Endothelial cell of umbilical vein (primary cell): ENCODE data around the gene PLEKHH3. TPM values are rescaled to one million over a fixed set of nuclear protein-coding genes. Genes with fewer than 3 reads are reported as not detected.

ENCODE experiments used
- BruUV-seq: library from RNA; stranded (reverse); fragments of 400-500 nt; replicated peaks from 2 replicates; lab custom pipeline; 2021; lab: Mats Ljungman, UMichigan
- CTCF ChIA-PET: fragments of 300-600, 350-600 bp; sonication (Branson Sonifier 250); formaldehyde crosslinking; loops from one replicate; lab custom pipeline; 2021; ENCODE audit warnings: antibody characterized with exemption, inconsistent platforms; lab: Charles Lee
- POLR2A ChIA-PET: fragments of 300-600, 350-600 bp; sonication (Branson Sonifier 250); formaldehyde crosslinking; loops from one replicate; lab custom pipeline; 2021; ENCODE audit warnings: antibody characterized with exemption, inconsistent platforms; lab: Charles Lee
- DNase-seq: peaks from one replicate; pipeline ENCODE4 v3.0.0-alpha.2; 2011; ENCODE audit warnings: low read depth, low spot score
- FAIRE-seq: peaks from 2 replicates; lab custom pipeline; 2011; peaks lifted over from hg19 to GRCh38; lab: Jason Lieb, UNC
- H2AFZ ChIP-seq: 2 replicates; pipeline ENCODE4 v1.6.0; 2012; ENCODE audit warnings: low read depth, low read length, control low read depth, inconsistent platforms
- H3K27ac ChIP-seq: 2 replicates; pipeline ENCODE4 v1.5.1; 2011; ENCODE audit warnings: low read depth, mild to moderate bottlenecking, control low read depth, low read length, moderate library complexity; ENCODE audit not compliant: insufficient read depth
- H3K27me3 ChIP-seq, 2 experiments: 2 replicates each; pipeline versions ENCODE4 v1.6.0 to v1.6.1; 2011; ENCODE audit warnings: low read length in 2 of 2, mixed read lengths in 1 of 2; ENCODE audit not compliant: control insufficient read depth in 2 of 2, insufficient read depth in 2 of 2
- H3K36me3 ChIP-seq, 2 experiments: 2 replicates in 1 of 2; 3 replicates in 1 of 2; pipeline ENCODE4 v1.5.1; 2011; ENCODE audit warnings: low read length in 2 of 2, mild to moderate bottlenecking in 1 of 2, moderate library complexity in 1 of 2; ENCODE audit not compliant: control insufficient read depth in 2 of 2, insufficient read depth in 2 of 2; ENCODE audit errors: extremely low read depth in 1 of 2
- H3K4me1 ChIP-seq: 3 replicates; pipeline ENCODE4 v1.5.1; 2011; ENCODE audit warnings: mild to moderate bottlenecking, low read length; ENCODE audit not compliant: control insufficient read depth, insufficient read depth; ENCODE audit errors: extremely low read depth
- H3K4me2 ChIP-seq: 2 replicates; pipeline ENCODE4 v1.6.1; 2011; ENCODE audit warnings: low read length, control low read depth, mixed read lengths; ENCODE audit not compliant: insufficient read depth
- H3K4me3 ChIP-seq, 3 experiments: fragments of 200-600 bp in 1 of 3; sonication (generic), shearing (Covaris generic) in 1 of 3; replicated peaks in 1 of 3; 2 replicates each; pipeline ENCODE4 v1.5.1; 2011 to 2016; ENCODE audit warnings: control low read depth in 3 of 3, low read length in 3 of 3, mild to moderate bottlenecking in 2 of 3, inconsistent platforms in 1 of 3, low read depth in 1 of 3, moderate library complexity in 1 of 3; ENCODE audit not compliant: insufficient read depth in 1 of 3
- H3K79me2 ChIP-seq: 2 replicates; pipeline ENCODE4 v1.6.0; 2012; ENCODE audit warnings: low read length, inconsistent platforms; ENCODE audit not compliant: control insufficient read depth, insufficient read depth
- H3K9ac ChIP-seq: replicated peaks from 2 replicates; pipeline ENCODE3; 2011; ENCODE audit warnings: low read length, control low read depth; ENCODE audit not compliant: insufficient read depth; ENCODE audit errors: extremely low read depth
- H3K9me1 ChIP-seq: replicated peaks from 3 replicates; pipeline ENCODE4 v1.6.0; 2011; ENCODE audit warnings: mild to moderate bottlenecking, low read length; ENCODE audit not compliant: control insufficient read depth, insufficient read depth; ENCODE audit errors: extremely low read depth
- H3K9me3 ChIP-seq: replicated peaks from 2 replicates; pipeline ENCODE4 v1.5.1; 2012; ENCODE audit warnings: low read length, inconsistent platforms; ENCODE audit not compliant: control insufficient read depth, insufficient read depth
- H4K20me1 ChIP-seq: replicated peaks from 2 replicates; pipeline ENCODE3; 2011; ENCODE audit warnings: mild to moderate bottlenecking, low read length; ENCODE audit not compliant: control insufficient read depth, insufficient read depth; ENCODE audit errors: extremely low read depth
- EZH2 ChIP-seq: IDR thresholded peaks from 2 replicates; pipeline ENCODE4 v1.6.1; 2012; ENCODE audit warnings: borderline replicate concordance, low read depth, mild to moderate bottlenecking, moderate library complexity, low read length, inconsistent platforms; ENCODE audit not compliant: severe bottlenecking
- JUN ChIP-seq: IDR thresholded peaks from 2 replicates; pipeline ENCODE4 v1.6.1; 2011; ENCODE audit warnings: borderline replicate concordance, low read depth; ENCODE audit not compliant: insufficient read length, insufficient read depth
- MYC ChIP-seq: IDR thresholded peaks from one replicate; pipeline ENCODE4 v1.6.1; 2011; ENCODE audit warnings: mild to moderate bottlenecking, low read depth, low read length
- POLR2A ChIP-seq: IDR thresholded peaks from 2 replicates; pipeline ENCODE4 v1.6.1; 2012; ENCODE audit warnings: low read depth, mild to moderate bottlenecking, control low read depth, low read length
- POLR2AphosphoS5 ChIP-seq: IDR thresholded peaks from 2 replicates; pipeline ENCODE4 v1.6.1; 2012; ENCODE audit warnings: low read depth, mild to moderate bottlenecking, control low read depth, low read length, moderate library complexity; ENCODE audit not compliant: insufficient read depth
- dilution Hi-C: fragments of 300-500 bp; cut with MboI; formaldehyde crosslinking; loops from one replicate; pipeline ENCODE4 v1.15.0; 2019; ENCODE audit warnings: low sequenced_read_pairs; ENCODE audit not compliant: extremely low pct_ligation_motif_present
- intact Hi-C: fragments of 100-400 bp; cut with micrococcal nuclease; formaldehyde crosslinking; loops from one replicate; pipeline ENCODE4 v1.10.0; 2022
- polyA plus RNA-seq, 4 experiments: library from polyadenylated mRNA; depleted of rRNA in 3 of 4; stranded (reverse) in 3 of 4; unstranded in 1 of 4; fragments of >200 nt; gene quantifications; 2 replicates each; pipeline versions ENCODE4 v1.2.1 to v1.2.3, GENCODE V29; 2011 to 2012; ENCODE audit warnings: missing spikeins in 1 of 4
- total RNA-seq: library from RNA; stranded (reverse); gene quantifications from 2 replicates; pipeline ENCODE4 v1.2.3, GENCODE V29; 2021
- TF ChIP-seq, protein P1 (sequence below), 2 donors: IDR thresholded peaks; 1 replicate in 1 of 2; 2 replicates in 1 of 2; pipeline ENCODE4 v1.5.1; 2011; ENCODE audit warnings: low read length in 2 of 2, mild to moderate bottlenecking in 2 of 2, moderate library complexity in 2 of 2, control low read depth in 1 of 2, inconsistent platforms in 1 of 2, low read depth in 1 of 2; ENCODE audit not compliant: insufficient read depth in 1 of 2; ENCODE audit errors: extremely low read depth in 1 of 2
- TF ChIP-seq, protein P2 (sequence below): IDR thresholded peaks from 2 replicates; pipeline ENCODE4 v1.6.1; 2011; ENCODE audit not compliant: insufficient read depth, insufficient read length

Gene PLEKHH3
- total and polyA plus RNA-seq, 2 donors (not counting 3 experiments of a cell fraction or from before 2014, with no cell fraction given) = 5.4 to 11.3 TPM

DNA sequence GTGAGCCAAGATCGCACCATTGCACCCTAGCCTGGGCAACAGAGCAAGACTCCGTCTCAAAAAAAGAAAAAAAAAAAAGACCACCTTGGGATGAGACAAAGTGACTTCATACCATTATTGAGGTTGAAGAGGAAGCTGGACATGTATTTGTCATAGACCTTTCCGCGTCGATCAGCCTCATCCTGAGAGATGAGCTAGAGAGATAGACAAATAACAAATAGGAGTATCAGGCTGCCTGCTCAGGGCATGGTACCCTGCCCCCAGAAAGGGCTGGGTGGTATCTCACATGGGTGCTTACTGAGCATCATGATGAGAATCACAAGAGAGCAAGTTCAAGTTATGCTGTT, 27.7 kb upstream of the PLEKHH3 start:
- Histone ChIP-seq H3K9me3 (no peaks in the 10 kb centered on the region), H3K9ac (no peak overlapping the region), H2AFZ (no peak overlapping the region), H3K4me3 (no peak overlapping the region), H4K20me1 (no peaks in the 10 kb centered on the region), H3K36me3 (peaks cover 13 to 50% of the 10 kb centered on the region in 2 experiments), H3K9me1 (no peaks in the 10 kb centered on the region), H3K4me2 (no peak overlapping the region), H3K4me1 (no peaks in the 10 kb centered on the region), H3K27ac (no peak overlapping the region), H3K79me2 (no peaks in the 10 kb centered on the region), H3K27me3 (no peaks in the 10 kb centered on the region)
- FAIRE-seq (no peak), DNase-seq (no peak)
- CTCF ChIA-PET = interaction anchor here (0.9 to 1.4 kb wide), 2 partner anchors 126 to 225 kb away, joined by 3 to 4 read pairs; no protein-coding TSS in a partner anchor
- TF ChIP-seq JUN (no peak), POLR2A (no peak), MYC (no peak), EZH2 (no peak), POLR2AphosphoS5 (no peak)
- TF ChIP-seq, protein P1, sequence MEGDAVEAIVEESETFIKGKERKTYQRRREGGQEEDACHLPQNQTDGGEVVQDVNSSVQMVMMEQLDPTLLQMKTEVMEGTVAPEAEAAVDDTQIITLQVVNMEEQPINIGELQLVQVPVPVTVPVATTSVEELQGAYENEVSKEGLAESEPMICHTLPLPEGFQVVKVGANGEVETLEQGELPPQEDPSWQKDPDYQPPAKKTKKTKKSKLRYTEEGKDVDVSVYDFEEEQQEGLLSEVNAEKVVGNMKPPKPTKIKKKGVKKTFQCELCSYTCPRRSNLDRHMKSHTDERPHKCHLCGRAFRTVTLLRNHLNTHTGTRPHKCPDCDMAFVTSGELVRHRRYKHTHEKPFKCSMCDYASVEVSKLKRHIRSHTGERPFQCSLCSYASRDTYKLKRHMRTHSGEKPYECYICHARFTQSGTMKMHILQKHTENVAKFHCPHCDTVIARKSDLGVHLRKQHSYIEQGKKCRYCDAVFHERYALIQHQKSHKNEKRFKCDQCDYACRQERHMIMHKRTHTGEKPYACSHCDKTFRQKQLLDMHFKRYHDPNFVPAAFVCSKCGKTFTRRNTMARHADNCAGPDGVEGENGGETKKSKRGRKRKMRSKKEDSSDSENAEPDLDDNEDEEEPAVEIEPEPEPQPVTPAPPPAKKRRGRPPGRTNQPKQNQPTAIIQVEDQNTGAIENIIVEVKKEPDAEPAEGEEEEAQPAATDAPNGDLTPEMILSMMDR (IDR thresholded peaks at IDR 0.05; ENCODE audit: extremely low read depth in 1 of 2, insufficient read depth in 1 of 2, low read depth in 1 of 2, low read length in 2 of 2) = no peak
- TF ChIP-seq, protein P2, sequence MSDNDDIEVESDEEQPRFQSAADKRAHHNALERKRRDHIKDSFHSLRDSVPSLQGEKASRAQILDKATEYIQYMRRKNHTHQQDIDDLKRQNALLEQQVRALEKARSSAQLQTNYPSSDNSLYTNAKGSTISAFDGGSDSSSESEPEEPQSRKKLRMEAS = no peak
- BruUV-seq = no TSS peak
- dilution Hi-C loops = no loop called here
- POLR2A ChIA-PET = no interaction called here
- intact Hi-C loops = no loop called here
